ENCODE results near the gene FOXL3. TPM values are rescaled to one million over a fixed set of nuclear protein-coding genes. Genes with fewer than 3 reads are reported as not detected.

Gene FOXL3
- total and polyA plus RNA-seq, 8 donors = not detected

- H3K27me3 ChIP-seq = peaks cover 0 to 17% (median 2%) of the 10 kb centered on the region in 3 donors
- no peak for DNase-seq
- intact Hi-C loops (cut with DNase I; ENCODE audit: low total_unique reads) = loop anchor here (10.0 kb wide), 1 partner anchor 177 kb away; the partner anchor contains the start of gene PDGFA
- peak overlapping the region in 2 of 5 donors; percentile 0 to 49 for H3K27ac ChIP-seq
- no peaks in the 10 kb centered on the region for H3K9me3 ChIP-seq
- no peaks in the 10 kb centered on the region for H3K36me3 ChIP-seq
- peaks cover 21 to 50% (median 40%) of the 10 kb centered on the region in 4 donors for H3K4me1 ChIP-seq
- 75 to 90% (median 77%) methylated on average over 11 to 17 of the region's 17 CpGs for WGBS, 5 donors
- TF ChIP-seq EP300 (IDR thresholded peaks at IDR 0.05) = no peak
- no peak for TF ChIP-seq POLR2AphosphoS5 (IDR thresholded peaks at IDR 0.05)
- TF ChIP-seq, protein P1, sequence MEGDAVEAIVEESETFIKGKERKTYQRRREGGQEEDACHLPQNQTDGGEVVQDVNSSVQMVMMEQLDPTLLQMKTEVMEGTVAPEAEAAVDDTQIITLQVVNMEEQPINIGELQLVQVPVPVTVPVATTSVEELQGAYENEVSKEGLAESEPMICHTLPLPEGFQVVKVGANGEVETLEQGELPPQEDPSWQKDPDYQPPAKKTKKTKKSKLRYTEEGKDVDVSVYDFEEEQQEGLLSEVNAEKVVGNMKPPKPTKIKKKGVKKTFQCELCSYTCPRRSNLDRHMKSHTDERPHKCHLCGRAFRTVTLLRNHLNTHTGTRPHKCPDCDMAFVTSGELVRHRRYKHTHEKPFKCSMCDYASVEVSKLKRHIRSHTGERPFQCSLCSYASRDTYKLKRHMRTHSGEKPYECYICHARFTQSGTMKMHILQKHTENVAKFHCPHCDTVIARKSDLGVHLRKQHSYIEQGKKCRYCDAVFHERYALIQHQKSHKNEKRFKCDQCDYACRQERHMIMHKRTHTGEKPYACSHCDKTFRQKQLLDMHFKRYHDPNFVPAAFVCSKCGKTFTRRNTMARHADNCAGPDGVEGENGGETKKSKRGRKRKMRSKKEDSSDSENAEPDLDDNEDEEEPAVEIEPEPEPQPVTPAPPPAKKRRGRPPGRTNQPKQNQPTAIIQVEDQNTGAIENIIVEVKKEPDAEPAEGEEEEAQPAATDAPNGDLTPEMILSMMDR (IDR thresholded peaks at IDR 0.05) = no peak
- TF ChIP-seq POLR2A (IDR thresholded peaks at IDR 0.05) = no peak
- H3K4me3 ChIP-seq = no peak overlapping the region
Measured at GRCh38 chr7:337567-337951, 47.6 kb downstream of the FOXL3 start.

GRCh38 chr7:338295-339061 is 48.5 kb downstream of the FOXL3 start:
- H3K4me3 ChIP-seq = no peak overlapping the region
- TF ChIP-seq, protein P1 (IDR thresholded peaks at IDR 0.05) = no peak
- TF ChIP-seq POLR2A (IDR thresholded peaks at IDR 0.05) = no peak
- TF ChIP-seq POLR2AphosphoS5 (IDR thresholded peaks at IDR 0.05) = no peak
- TF ChIP-seq EP300 (IDR thresholded peaks at IDR 0.05) = no peak

GRCh38 chr7:339062-339342 is 49.0 kb downstream of the FOXL3 start:
- DNase-seq = no peak
- 69 to 100% (median 77%) methylated on average over 2 to 3 of the region's 3 CpGs for WGBS, 5 donors
- peaks cover 20 to 49% (median 44%) of the 10 kb centered on the region in 4 donors for H3K4me1 ChIP-seq
- H3K36me3 ChIP-seq = no peaks in the 10 kb centered on the region
- H3K9me3 ChIP-seq = no peaks in the 10 kb centered on the region
- intact Hi-C loops (cut with DNase I; ENCODE audit: low total_unique reads) = loop anchor here (10.0 kb wide), 1 partner anchor 176 kb away; the partner anchor contains the start of gene PDGFA
- no peak overlapping the region for H3K4me3 ChIP-seq
- peaks cover 0 to 11% (median 0%) of the 10 kb centered on the region in 3 donors for H3K27me3 ChIP-seq
- TF ChIP-seq, protein P1 (IDR thresholded peaks at IDR 0.05) = no peak
- TF ChIP-seq EP300 (IDR thresholded peaks at IDR 0.05) (no peak), POLR2AphosphoS5 (IDR thresholded peaks at IDR 0.05) (no peak), POLR2A (IDR thresholded peaks at IDR 0.05) (no peak)
- peak overlapping the region in 2 of 5 donors; percentile 9 to 87 for H3K27ac ChIP-seq

More at GRCh38 chr7:338295-339061, 48.5 kb downstream of the FOXL3 start:
- WGBS, 5 donors = 87 to 91% (median 89%) methylated on average over 18 to 31 of the region's 31 CpGs
- no peaks in the 10 kb centered on the region for H3K9me3 ChIP-seq
- peaks cover 0 to 11% (median 0%) of the 10 kb centered on the region in 3 donors for H3K27me3 ChIP-seq
- no peaks in the 10 kb centered on the region for H3K36me3 ChIP-seq
- DNase-seq = no peak
- intact Hi-C loops (cut with DNase I; ENCODE audit: low total_unique reads) = loop anchor here (10.0 kb wide), 1 partner anchor 176 kb away; the partner anchor contains the start of gene PDGFA
- peak overlapping the region in 2 of 5 donors; percentile 10 to 87 for H3K27ac ChIP-seq
- peaks cover 20 to 50% (median 40%) of the 10 kb centered on the region in 4 donors for H3K4me1 ChIP-seq

- intact Hi-C loops (cut with DNase I; ENCODE audit: low total_unique reads) = loop anchor here (10.0 kb wide), 1 partner anchor 175 kb away; the partner anchor contains the start of gene PDGFA
- TF ChIP-seq POLR2A (IDR thresholded peaks at IDR 0.05) (no peak), EP300 (IDR thresholded peaks at IDR 0.05) (no peak), POLR2AphosphoS5 (IDR thresholded peaks at IDR 0.05) (no peak)
- TF ChIP-seq, protein P1 (IDR thresholded peaks at IDR 0.05) = peak in 1 of 7 experiments; percentile 0
- H3K27ac ChIP-seq = peak overlapping the region in 4 of 5 donors; percentile 82 to 88 (median 86)
- H3K36me3 ChIP-seq = no peaks in the 10 kb centered on the region
- no peak for DNase-seq
- peaks cover 0 to 11% (median 0%) of the 10 kb centered on the region in 3 donors for H3K27me3 ChIP-seq
- peaks cover 20 to 48% (median 43%) of the 10 kb centered on the region in 4 donors for H3K4me1 ChIP-seq
- no peaks in the 10 kb centered on the region for H3K9me3 ChIP-seq
- 62 to 83% (median 72%) methylated on average over 6 to 7 of the region's 7 CpGs for WGBS, 5 donors
- peak overlapping the region in 1 of 4 donors; percentile 16 for H3K4me3 ChIP-seq
Measured at GRCh38 chr7:339696-340095, 49.7 kb downstream of the FOXL3 start.
